Measurements from ENCODE around the gene INPP5J.

INPP5J gene

DNA sequence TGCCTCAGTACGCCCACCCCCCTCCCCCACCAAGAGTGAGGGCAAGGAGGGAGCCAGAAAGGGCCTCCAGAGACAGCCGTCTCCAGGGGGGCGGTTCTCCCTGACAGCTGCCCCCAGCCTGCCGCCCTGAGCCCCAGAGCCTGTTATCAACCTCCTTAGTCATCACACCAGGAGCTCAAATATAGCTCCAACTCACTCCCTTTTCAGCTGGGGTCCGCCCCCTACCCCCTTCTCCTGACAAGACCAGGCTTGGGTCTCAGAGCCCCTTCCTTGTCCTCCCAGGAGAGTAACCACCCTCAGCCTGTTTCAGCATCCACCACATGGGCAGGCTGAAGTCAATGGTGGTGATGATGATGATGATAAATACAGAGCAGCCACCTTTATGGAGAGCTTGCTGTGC is 2.5 kb upstream of the INPP5J start:
- TF ChIP-seq, protein P1, sequence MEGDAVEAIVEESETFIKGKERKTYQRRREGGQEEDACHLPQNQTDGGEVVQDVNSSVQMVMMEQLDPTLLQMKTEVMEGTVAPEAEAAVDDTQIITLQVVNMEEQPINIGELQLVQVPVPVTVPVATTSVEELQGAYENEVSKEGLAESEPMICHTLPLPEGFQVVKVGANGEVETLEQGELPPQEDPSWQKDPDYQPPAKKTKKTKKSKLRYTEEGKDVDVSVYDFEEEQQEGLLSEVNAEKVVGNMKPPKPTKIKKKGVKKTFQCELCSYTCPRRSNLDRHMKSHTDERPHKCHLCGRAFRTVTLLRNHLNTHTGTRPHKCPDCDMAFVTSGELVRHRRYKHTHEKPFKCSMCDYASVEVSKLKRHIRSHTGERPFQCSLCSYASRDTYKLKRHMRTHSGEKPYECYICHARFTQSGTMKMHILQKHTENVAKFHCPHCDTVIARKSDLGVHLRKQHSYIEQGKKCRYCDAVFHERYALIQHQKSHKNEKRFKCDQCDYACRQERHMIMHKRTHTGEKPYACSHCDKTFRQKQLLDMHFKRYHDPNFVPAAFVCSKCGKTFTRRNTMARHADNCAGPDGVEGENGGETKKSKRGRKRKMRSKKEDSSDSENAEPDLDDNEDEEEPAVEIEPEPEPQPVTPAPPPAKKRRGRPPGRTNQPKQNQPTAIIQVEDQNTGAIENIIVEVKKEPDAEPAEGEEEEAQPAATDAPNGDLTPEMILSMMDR (IDR thresholded peaks at IDR 0.05; ENCODE audit: low read depth, low read length), result no peak
- no peak overlapping the region for H3K4me3 ChIP-seq (ENCODE audit: low read depth, low read length)

DNA sequence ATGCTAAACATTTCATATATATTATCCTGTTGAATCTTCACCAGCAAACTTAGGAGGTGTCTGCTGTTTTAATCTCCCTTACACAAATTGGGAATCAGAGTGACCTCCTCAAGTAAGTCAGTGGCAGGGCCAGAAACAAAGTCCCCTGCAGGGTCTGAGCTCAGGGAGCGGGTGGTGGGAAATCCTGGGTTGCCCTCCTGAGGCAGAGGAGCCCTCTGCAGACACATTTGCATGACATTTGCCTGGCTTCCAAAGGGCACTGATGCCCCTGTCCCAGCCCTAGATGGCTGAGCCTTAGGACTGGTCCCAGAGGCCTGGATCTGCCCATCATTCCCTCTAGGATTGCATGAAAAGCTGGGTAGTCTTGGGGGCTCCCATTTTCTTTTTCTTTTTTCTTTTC is 2.1 kb upstream of the INPP5J start:
- TF ChIP-seq, protein P1 (IDR thresholded peaks at IDR 0.05; ENCODE audit: low read depth, low read length), result no peak
- H3K4me3 ChIP-seq (ENCODE audit: low read depth, low read length), result no peak overlapping the region

- TF ChIP-seq, protein P1 (IDR thresholded peaks at IDR 0.05; ENCODE audit: low read depth, low read length), result no peak
- no peak overlapping the region for H3K4me3 ChIP-seq (ENCODE audit: low read depth, low read length)
These were observed 1.4 kb upstream of the INPP5J start for GRCh38 chr22:31121403-31121802.

DNA sequence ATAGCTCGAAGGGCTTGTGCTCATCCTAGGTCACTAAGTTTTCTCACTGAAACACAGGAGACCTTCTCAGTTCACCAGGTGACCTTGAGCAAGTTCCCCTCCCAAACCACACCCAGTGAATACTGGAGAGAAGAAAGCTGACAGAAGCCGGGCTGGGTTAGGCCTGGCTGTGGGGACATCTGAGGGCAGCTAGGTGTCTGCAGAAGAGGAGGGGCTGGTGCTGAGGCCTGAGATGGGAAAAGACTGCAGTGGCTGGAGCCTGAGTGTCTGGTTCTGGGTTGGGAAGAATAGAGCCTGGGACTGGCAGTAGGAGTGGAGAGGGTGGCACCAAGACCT is 602 bp upstream of the INPP5J start:
- no peak overlapping the region for H3K4me3 ChIP-seq (ENCODE audit: low read depth, low read length)
- TF ChIP-seq, protein P1 (IDR thresholded peaks at IDR 0.05; ENCODE audit: low read depth, low read length), result no peak

- peak overlapping the region; percentile 51 for H3K4me3 ChIP-seq (ENCODE audit: low read depth, low read length)
- TF ChIP-seq, protein P1 (IDR thresholded peaks at IDR 0.05; ENCODE audit: low read depth, low read length), result no peak
These were observed 481 bp downstream of the INPP5J start for GRCh38 chr22:31123292-31123602.

DNA sequence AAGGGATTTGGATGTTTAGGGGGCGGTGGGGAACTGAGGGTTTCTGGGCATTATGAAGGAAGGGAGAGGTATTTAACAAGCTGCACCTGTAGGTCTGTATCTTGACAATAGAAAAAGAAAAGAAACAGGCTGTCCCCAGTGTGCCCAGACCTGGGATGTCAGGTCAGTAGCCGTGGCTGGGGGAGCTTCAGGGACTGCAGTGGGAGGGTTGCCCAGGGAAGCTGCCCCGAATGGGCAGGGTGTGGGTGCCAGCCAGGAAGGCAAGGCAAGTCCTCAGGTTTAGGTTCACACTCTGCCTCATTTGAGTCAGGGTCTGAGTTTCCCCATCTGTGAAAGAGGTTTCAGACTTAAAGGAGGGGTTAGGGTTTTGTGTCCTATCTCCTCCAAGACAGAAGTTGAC is 1.5 kb downstream of the INPP5J start:
- TF ChIP-seq, protein P1 (IDR thresholded peaks at IDR 0.05; ENCODE audit: low read depth, low read length), result no peak
- no peak overlapping the region for H3K4me3 ChIP-seq (ENCODE audit: low read depth, low read length)

GRCh38 chr22:31124811-31125465 is 2.2 kb downstream of the INPP5J start:
- TF ChIP-seq, protein P1 (IDR thresholded peaks at IDR 0.05; ENCODE audit: low read depth, low read length), result no peak
- no peak overlapping the region for H3K4me3 ChIP-seq (ENCODE audit: low read depth, low read length)
